ENCODE results near the gene ZG16B. TPM values are rescaled to one million over a fixed set of nuclear protein-coding genes. Genes with fewer than 3 reads are reported as not detected.

The ZG16B gene
- total RNA-seq, 1 experiment from 2014 or later, result not detected

- Mint-ChIP-seq H3K4me3 (peak overlapping the region; percentile 69), H3K27me3 (ENCODE audit: low read depth) (peaks cover 35% of the 10 kb centered on the region), H3K9me3 (no peaks in the 10 kb centered on the region), H3K36me3 (no peaks in the 10 kb centered on the region), H3K27ac (no peak overlapping the region), H3K4me1 (peaks cover 5% of the 10 kb centered on the region)
- no peak for TF ChIP-seq GTF2I (CRISPR knock-in tag; conservative IDR thresholded peaks at IDR 0.05)
- 0 out of 2 replicates have a peak, but pooled peaks have one; percentile 6 for TF ChIP-seq E2F5 (CRISPR knock-in tag; IDR thresholded peaks at IDR 0.05)
- 0 out of 2 replicates have a peak, but pooled peaks have one; percentile 63 for TF ChIP-seq ARID4B (CRISPR knock-in tag; IDR thresholded peaks at IDR 0.05; ENCODE audit: borderline replicate concordance)
- peak; percentile 43; the same call in 1 of the 2 replicates for TF ChIP-seq FOXP4 (CRISPR knock-in tag; IDR thresholded peaks at IDR 0.05)
- TF ChIP-seq ZNF281 (CRISPR knock-in tag; IDR thresholded peaks at IDR 0.05), result 0 out of 2 replicates have a peak, but pooled peaks have one; percentile 36
- no peak for TF ChIP-seq E2F1 (CRISPR knock-in tag; IDR thresholded peaks at IDR 0.05)
- TF ChIP-seq MAX (CRISPR knock-in tag; IDR thresholded peaks at IDR 0.05), result peak; percentile 76; the same call in 1 of the 2 replicates
- TF ChIP-seq IRF1 (CRISPR knock-in tag; IDR thresholded peaks at IDR 0.05), result no peak
- POLR2A ChIA-PET, result no interaction called here
- peak; percentile 26 for ATAC-seq
- DNase-seq (ENCODE audit: low spot score), result peak; percentile 36
- CTCF ChIA-PET, result interaction anchor here (0.8 to 2.7 kb wide), 5 partner anchors 13 to 142 kb away, joined by 3 to 18 read pairs (median 3); partner anchors contain the start of genes PRSS21 and PRSS41
These were observed 44.8 kb upstream of the ZG16B start for GRCh38 chr16:2785101-2785991.

Measured in WTC11 (cell line).